ENCODE measurements around the gene CDK2.

CDK2 gene

DNA sequence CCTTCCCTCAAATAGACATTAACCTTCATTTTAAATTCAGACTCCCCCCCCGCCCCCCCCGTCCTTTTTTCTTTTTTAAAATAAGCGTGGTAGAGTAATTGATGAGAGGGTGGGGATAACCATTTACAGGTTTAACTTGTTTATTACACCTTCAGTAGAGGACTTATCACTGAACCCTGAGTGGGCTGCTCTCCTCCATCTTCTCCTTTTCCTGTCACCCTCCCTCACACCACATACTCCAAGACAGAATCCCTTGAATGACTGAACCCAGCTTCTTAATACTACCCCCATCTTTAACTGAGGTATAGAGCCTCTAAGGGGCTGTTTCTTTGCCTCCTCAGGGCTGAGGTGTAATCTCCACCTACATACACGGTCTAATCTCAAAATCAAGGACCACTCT is 50.6 kb downstream of the CDK2 start:
- no peak for DNase-seq

DNA sequence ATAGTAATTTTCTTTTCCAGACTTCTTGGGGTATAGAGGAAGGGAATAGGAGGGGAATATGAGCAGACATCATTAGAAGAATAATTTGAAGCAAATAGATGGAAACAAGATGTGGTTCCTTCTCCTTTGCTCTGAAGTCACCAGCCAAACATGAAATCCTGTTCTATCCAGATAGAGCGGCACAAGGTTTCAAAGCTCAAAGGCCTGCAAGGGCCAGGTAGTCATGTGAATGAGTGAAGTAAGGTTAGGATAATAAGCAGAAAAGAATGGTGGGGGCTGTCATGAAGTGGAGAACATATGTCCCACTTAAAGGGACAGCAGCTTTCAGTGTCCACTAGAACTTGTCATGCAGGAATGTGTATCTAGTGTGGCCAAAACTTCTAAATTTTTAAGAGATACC is 51.7 kb downstream of the CDK2 start:
- no peak for DNase-seq

DNA sequence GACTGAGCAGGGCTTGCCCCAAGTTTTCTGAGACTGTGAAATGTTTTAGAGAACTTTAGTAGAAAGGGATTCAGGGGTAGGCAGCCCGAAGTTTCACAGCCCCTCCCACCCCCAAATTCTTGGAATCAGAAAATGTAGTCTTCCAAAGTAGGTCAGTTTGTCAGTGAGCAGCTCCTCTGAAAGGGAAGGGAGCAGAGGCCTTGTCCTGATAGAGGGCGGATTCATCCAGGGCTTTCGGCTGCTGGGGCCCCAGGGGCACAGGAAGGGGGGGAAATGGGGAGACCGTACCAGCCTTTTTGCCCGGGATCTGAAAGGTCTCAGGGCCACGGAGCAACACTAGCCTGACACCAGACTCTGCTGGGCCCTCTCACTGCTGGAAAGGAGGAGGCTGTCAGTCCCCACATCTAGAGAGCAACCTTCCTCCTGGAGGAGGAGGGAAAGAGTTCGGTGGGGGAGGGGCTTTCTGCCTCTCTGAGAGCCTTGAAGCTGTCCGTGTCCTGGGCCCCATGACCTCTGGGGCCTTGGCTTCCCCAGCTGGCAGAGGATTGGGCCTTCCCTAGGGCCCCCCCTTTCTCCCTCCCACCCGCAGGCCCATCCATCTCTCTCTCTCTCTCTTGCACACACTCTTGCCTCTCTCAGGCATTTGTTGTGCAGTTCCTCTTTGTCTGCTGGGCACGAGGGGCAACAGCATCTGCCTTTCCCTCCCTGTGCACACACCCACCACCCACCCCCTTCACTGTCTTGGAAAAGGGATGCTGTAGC is 54.0 kb downstream of the CDK2 start, which contains the start of gene IKZF4:
Gene IKZF4 (plus strand): TSS at position 621 of the 762 bp plus-strand sequence. CDS start 451 bp downstream, outside the sequence.
- DNase-seq = no peak

DNA sequence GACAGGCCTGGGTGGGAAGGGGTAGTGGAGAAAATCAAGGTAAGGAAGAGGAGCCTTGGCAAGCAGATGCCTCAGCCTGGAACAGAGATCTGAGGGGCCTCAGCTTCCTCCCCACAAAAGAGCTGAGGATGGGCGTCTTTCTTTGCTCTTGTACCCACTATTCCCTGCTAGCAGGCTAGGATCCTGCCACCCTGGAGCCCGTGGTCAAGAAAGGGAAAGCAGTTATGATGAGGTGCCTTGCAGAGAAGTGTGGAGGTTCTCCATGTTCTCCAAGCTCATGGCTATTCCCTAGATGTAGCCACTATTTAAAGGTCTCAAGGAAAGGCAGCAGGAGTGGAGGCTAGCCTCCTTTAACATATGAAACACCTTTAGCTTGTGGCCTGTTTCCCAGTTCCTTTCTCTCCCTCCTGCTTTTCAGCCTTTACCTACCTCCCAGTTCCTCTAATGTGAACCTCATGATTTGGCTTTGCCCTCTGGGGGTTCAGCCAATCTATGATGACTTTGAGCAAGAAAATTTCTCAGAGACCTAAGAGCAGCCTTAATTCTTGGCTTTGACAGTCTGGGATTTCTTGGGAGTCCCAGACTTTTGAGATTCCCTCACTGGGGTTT is 55.4 kb downstream of the CDK2 start:
- DNase-seq = no peak

All from NCI-H1092 (cell line).